Mucosa of gallbladder (tissue), 1 donor: ENCODE data around the gene ANKS6. TPM values are rescaled to one million over a fixed set of nuclear protein-coding genes. Genes with fewer than 3 reads are reported as not detected.

Experiments used
- DNase-seq: peaks from one replicate; pipeline ENCODE4 v3.0.0-alpha.2; 2020; ENCODE audit warnings: low spot score
- total RNA-seq: library from RNA; stranded (reverse); gene quantifications from one replicate; pipeline ENCODE4 v1.2.1, GENCODE V29; 2021
- donor health status: DM: no; HTN: no; CAD: no.

The ANKS6 gene
- total RNA-seq, 1 donor from 2014 or later, result 22.6 TPM

GRCh38 chr9:98791608-98792490 is 4.5 kb downstream of the ANKS6 start:
- DNase-seq, result no peak

DNA sequence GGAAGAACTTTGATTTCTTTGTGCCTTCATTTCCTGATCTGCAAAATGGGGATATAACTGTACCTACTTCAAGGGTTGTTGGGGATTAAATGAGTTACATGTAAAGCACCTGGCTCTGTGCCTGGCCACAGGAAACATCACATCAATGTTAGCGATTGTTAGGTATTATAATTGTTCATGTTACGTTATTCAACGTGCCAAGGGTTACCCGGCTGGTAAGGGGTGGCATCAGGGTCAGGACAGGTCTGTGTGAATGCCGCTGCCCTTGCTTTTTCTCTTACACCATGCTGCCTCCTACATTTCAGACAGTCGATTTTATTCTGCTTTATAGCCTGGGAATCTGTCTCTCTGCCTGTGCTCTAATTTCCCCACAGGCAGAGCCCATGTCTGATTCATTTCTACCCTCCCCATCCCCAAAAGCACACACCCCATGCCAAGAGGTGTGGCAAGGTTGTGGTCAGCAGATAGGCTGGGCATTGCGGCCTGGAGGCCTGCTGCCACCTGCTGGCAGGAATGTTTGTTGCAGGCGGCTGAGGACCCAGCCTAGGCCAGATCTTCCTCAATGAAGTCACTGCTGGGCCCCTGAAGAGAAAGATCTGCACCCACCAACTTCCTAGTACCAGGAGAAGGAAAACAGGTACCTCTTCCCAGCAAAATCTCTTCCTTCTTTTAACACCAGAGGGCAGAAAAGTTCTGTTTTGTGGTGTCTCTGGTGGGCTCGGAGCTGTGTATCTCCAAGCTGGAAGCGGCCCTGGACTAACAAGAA is 5.3 kb downstream of the ANKS6 start:
- DNase-seq, result peak; percentile 90

- DNase-seq, result no peak
These were observed 6.1 kb downstream of the ANKS6 start for GRCh38 chr9:98790134-98790841.

- no peak for DNase-seq
These were observed 6.7 kb downstream of the ANKS6 start for GRCh38 chr9:98789483-98790133.

- no peak for DNase-seq
These were observed 8.5 kb downstream of the ANKS6 start for GRCh38 chr9:98787766-98788335.

DNA sequence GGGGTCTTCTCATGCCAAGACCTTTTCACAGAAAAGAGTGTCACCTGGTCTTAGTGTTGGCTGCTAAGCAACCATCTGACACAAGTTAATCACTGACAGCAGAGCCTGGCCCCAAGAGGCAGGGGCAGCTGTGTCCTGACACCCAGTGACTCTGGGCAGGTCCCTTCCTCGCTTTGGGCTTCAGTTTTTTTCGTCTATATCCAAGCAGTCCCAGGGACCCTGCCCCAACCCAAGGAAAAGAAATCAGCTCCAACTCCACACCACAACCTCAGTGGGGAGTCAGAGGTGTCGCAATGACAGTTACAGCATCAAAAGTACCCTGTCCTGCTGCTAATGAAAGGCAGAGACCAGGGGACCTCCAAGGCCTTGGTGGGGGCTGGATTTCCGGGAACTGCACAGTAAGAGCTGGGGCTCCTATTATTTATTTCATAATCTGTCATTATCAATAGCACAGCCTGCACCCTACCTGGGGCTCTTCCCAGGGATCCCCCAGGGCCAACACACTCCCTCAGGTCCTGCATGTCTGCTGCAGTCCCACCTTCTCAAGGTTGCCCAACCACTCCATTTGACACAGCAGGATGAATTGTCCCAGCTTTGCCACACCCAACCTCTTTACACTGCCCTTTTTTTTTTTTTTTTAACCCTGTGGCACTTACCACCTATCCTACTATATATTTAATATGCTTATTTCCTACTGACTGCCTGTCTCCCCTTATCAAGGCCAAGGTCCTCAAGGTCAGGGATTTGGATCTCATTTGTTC is 9.4 kb downstream of the ANKS6 start:
- DNase-seq, result no peak

DNA sequence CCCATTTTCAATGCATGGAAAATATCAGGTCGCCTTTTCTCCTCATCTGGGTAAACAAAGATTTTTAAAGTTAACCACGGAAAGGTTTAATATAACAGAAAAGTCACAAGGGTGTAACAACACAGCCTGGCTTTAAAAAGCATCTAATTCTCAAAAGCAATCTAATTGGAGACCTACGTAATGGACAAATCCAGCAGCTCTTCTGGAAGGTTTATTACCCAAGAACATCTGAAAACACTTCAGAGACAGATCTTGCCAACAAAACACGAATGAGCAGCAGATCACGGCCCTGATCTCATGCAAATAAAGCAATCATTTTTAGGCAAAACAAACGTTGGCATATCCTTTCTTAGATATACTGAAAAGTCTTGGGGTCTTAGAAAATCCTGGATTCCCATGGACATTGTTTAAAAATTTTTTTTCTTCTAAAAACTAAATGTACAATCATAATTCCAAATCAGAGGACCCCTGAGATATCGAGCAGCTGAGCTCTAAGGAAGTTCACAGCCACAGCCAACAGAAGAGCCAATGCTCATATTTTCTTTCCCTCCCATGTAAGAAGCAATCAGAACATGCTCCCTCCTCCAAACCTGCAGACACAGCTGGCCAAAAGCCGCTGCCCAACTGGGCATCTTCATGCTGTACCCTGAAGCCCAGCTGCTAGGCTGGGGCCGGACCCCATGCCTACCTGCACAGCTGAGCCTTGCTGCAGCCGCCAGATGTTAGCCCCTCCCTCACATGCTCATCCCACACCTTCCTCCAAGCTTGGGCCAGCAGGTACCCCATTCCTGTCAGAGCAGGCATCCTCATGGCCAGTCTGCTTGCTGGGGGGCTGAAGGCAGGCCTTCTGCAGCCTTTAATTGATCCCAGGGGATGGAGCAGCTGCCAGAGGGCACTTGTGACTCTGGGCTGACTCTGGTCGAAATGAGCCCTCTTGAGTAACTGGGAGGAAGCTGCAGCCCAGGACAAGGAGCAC is 11.2 kb downstream of the ANKS6 start:
- peak; percentile 6 for DNase-seq

- peak; percentile 7 for DNase-seq
These were observed 12.7 kb downstream of the ANKS6 start for GRCh38 chr9:98783518-98784226.

DNA sequence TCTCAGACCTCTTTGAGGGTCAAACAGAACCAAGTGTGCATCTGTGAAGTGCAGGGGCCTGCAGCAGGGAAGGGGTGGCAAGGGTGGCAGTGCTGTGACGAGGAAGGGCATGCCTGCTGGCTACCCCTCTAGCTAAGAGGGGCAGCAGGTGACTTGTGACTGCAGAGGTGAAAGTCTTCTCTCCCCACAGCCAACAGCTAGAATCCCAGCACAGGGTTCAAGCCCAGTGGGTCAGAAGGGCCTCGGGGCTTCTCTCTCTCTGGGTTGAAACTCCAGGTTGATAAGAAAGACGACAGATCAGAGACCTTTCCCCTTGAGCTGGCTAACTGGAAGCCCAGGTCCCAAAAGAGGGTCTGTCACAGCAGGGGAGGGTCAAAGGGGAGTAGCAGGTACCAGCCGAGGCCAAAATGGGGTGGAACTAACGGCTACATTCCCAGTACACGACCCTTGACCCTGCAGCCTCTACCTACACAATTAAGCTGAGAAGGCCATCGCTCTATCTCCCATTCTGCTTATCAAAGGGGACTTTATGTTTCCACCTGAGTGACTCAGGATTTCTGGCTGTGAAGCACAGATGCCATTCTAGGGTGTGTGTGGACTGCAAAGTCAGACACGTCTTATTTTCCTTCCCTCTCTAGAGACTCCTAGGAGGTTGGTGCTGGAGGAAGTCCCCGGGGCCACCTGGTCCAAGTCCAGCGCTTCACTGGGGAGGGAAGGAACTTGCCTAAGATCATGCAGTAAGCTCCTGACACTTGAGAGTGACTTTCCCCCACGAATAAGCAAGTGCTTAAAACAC is 14.6 kb downstream of the ANKS6 start:
- peak; percentile 81 for DNase-seq

DNA sequence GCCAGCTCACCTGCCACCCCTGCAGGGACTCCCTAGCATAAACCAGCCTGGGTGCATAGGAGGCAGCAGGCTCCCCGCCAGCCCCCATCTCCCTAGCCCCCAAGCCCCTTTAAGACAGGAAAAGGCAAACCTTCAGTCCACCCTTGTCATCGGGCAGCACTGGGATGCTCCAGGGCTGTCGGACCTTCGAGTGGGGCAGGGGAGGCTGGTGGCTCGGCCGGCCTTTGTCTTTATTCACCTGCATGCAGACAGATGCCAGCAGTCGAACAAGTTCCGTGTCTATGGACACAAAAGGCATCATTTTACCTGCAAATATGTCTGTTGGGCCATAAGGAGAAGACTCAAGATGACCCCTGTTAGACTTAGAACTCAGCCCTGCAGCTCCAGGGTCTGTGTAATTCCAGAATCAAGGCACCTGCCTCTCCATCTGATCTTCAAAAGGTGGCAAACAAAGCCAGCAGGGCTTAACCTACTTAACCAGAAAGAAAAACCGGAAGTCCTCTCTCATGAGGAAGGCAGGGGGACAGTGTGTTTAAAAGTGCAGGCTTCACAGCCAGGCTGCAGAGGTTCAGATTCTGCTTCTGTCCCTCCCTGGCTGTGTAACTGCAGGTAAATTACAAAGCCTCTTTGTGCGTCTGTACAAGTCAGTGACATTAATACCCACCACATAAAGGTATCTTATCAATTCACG is 16.2 kb downstream of the ANKS6 start:
- no peak for DNase-seq

DNA sequence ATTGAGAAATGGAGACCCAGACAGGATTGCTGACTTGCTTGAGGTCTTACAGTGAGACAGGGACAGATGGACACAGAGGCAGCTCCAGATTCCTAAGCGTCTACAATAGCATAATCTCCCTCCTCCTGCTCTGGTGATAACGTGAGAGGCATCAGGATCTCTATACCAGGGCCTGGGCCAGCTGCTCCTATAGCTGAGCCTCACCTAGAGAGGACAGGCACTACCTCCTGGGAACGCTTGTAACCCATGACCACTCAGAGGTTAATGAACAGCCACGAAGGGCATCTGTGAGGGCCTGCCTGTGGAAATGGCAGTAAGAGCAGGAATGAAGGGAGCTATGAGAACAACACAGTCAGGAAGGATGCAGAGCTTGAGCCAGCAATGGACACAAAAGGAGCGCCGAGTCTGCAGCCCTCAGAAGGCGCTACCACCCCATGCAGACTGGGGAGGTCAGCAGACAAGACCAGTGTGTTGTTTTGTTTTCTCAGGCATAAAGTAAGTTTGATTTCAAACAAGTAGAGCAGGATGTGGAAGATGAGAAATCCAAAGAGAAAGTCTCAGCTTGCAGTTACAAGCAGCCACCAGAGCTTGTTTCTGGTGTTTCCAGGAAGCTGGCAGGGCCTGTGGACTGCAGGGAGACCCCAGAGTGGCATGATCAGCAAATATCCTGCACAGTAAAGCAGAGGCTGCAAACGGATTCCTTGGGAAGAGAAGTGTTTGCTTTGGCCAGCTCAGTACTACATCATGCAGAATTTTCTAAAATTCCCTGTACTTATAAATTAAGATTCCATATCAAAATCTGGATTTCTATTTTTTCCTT is 17.4 kb downstream of the ANKS6 start:
- DNase-seq, result peak; percentile 26

DNA sequence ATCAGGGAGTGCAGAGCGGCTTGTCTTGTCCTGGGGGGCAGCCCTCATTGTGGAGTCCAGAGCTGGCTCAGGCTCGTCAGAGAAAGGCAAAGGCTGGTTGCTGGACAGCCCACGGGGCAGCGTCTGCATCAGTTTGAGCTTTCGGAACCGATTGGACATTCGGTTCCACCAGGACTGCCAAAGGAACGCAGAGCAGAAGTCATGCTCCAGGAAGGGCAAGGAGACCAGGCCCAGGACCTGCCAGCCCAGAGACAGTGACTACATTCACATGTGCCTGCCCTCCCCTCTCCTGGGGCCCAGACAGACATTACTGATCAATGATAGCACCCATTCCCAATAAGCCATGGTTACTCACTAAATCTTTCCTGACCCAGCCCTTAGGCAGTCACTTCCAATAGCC is 18.1 kb downstream of the ANKS6 start:
- no peak for DNase-seq

DNA sequence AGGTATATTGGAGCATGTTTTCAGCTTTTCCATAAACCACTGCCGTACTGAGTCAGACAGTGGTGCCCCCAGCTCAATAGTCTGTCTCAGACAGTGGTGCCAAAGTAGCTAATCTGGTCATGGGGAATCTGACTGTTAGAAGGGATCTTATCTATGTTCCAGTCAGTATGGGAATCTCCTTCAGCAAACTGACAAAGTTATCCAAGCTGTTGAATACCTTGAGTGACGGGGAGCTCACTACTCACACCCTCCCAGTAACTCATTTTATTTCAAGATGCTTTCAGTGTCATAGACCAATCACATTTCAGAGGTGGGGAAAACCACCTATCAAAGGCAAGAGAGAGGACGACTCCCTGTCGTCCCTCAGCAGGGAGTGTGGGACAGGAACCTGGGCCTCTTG is 18.7 kb downstream of the ANKS6 start:
- DNase-seq, result no peak

GRCh38 chr9:98775831-98776441 is 20.4 kb downstream of the ANKS6 start:
- no peak for DNase-seq

DNA sequence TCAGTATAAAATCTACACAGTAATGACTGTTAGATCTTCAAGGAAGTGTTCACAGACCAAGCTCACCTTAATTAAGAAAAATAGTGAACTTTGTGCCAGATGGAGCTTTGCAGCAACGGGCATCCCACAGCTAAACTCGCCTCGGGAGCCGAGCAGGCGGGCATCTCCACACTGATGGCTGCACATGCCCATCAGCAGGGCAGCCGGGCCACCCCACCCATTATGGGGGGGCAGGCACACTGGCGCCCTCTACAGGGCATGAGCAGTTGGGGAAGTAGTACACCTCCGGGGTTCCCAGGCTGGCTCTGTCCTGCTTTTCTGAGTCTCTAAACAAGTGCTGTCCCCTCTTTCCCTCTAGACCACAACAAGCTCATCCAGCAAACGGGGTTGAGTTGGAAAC is 21.6 kb downstream of the ANKS6 start:
- DNase-seq, result no peak

DNA sequence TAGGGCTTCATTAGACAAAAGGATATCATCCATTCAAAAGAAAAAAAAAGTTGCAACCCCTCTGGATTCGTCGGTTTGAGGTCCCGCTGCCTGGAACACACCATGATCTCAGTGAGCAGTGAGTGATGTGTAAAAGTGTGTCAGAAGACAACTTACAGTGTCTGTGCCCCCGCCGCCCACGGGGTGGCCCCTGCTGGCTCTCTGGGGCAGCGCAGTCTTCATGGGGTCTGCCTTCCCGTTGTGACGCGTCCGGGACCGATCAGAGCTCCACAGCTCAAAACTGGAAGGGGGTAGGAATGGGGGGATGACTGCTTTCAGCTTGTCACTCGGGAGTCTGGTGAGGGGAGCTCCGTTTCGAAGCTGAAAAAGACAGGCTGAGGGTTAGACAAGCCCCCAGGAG is 22.6 kb downstream of the ANKS6 start:
- DNase-seq, result no peak
